ENCODE data around the gene MMP10. TPM values are rescaled to one million over a fixed set of nuclear protein-coding genes. Genes with fewer than 3 reads are reported as not detected.

MMP10 gene
- total RNA-seq: 0.13 and 1.1 TPM in 2 replicates

GRCh38 chr11:102780491-102780918 lies at the start of gene MMP10:
Gene MMP10, minus strand, starts transcription at chr11:102780628. Its CDS starts 37 bp downstream, at chr11:102780591.

GRCh38 chr11:102798012-102798746 lies 17.8 kb upstream of the MMP10 start, which contains the start of gene MMP1:
Gene MMP1, minus strand, starts transcription at chr11:102798160. Its CDS starts 68 bp downstream, at chr11:102798092.

GRCh38 chr11:102724904-102725500 lies 55.4 kb downstream of the MMP10 start, which contains the start of gene MMP8:
Gene MMP8, minus strand, starts transcription at chr11:102724954. Its CDS starts 99 bp downstream, at chr11:102724855.

Other genes starting within 250 kb of the MMP10 start
- gene MMP7, start 249.9 kb downstream of the MMP10 start, total RNA-seq: 43.3 and 509 TPM in 2 replicates
- not detected in 2 replicates for gene MMP20, start 155.3 kb downstream of the MMP10 start, total RNA-seq
- not detected in 2 replicates for gene MMP27, start 74.9 kb downstream of the MMP10 start, total RNA-seq
- gene MMP8, start 55.7 kb downstream of the MMP10 start, total RNA-seq: not detected in 2 replicates
- 6.0 and 8.7 TPM in 2 replicates for gene MMP1, start 17.5 kb upstream of the MMP10 start, total RNA-seq
- 1.0 TPM in 1 of 2 replicates, not detected in the other for gene MMP3, start 63.0 kb upstream of the MMP10 start, total RNA-seq
- gene MMP12, start 94.4 kb upstream of the MMP10 start, total RNA-seq: not detected in 2 replicates
- 0.33 and 4.1 TPM in 2 replicates for gene MMP13, start 175.1 kb upstream of the MMP10 start, total RNA-seq